Activated CD4-positive, alpha-beta memory T cell treated with anti-CD3 and anti-CD28 coated beads, Interleukin-2, amount 10 ng/mL, durations not matched to agents 7 days and 5 days (primary cell): ENCODE results near the gene TCTN3. TPM values are rescaled to one million over a fixed set of nuclear protein-coding genes. Genes with fewer than 3 reads are reported as not detected.
"Not testable (repeated sequence)": the region's sequence is repeated elsewhere in the genome, so short reads cannot be mapped to it uniquely, and the experiment has no call there.

Source experiments
- CTCF ChIA-PET: fragments of 350-600 bp; sonication (Branson Sonifier 250); formaldehyde crosslinking; loops from one replicate; lab custom pipeline; 2021; ENCODE audit warnings: antibody characterized with exemption, inconsistent platforms; lab: Charles Lee
- POLR2A ChIA-PET: fragments of 350-600 bp; sonication (Branson Sonifier 250); formaldehyde crosslinking; loops from one replicate; lab custom pipeline; 2021; ENCODE audit warnings: antibody characterized with exemption; lab: Charles Lee
- DNase-seq: peaks from one replicate; pipeline ENCODE4 v3.0.0-alpha.2; 2020
- H3K27ac Mint-ChIP-seq: one replicate; pipeline ENCODE4 v1.8.0; 2021; ENCODE audit warnings: mild to moderate bottlenecking, mixed read lengths
- H3K27me3 Mint-ChIP-seq: one replicate; pipeline ENCODE4 v1.8.0; 2021; ENCODE audit warnings: mixed read lengths
- H3K36me3 Mint-ChIP-seq: one replicate; pipeline ENCODE4 v1.8.0; 2021; ENCODE audit warnings: low read depth, mixed read lengths
- H3K4me1 Mint-ChIP-seq: one replicate; pipeline ENCODE4 v1.8.0; 2021; ENCODE audit warnings: mixed read lengths
- H3K4me3 Mint-ChIP-seq: one replicate; pipeline ENCODE4 v1.8.0; 2021; ENCODE audit warnings: mild to moderate bottlenecking, mixed read lengths
- H3K9me3 Mint-ChIP-seq: one replicate; pipeline ENCODE4 v1.8.0; 2021; ENCODE audit warnings: mixed read lengths
- total RNA-seq, 2 experiments: library from RNA; stranded (reverse); gene quantifications; one replicate each; pipeline ENCODE4 v1.2.3, GENCODE V29; 2021

Gene TCTN3
- total RNA-seq = 10 to 100 TPM; 26.2 to 28.5 TPM

GRCh38 chr10:95693668-95694534 lies at the start of gene TCTN3:
TSS of gene TCTN3 (minus strand) at chr10:95693927. CDS start at chr10:95693899, 28 bp downstream.
- CTCF ChIA-PET = interaction anchor here (0.6 to 4.9 kb wide), 88 partner anchors 9 to 1991 kb away, joined by 3 to 379 read pairs (median 5); partner anchors contain the start of genes ALDH18A1, CC2D2B, CCNJ and ENTPD1
- Mint-ChIP-seq H3K27me3 (no peaks in the 10 kb centered on the region), H3K4me1 (peaks cover 44% of the 10 kb centered on the region), H3K4me3 (peak within 1 kb of the TSS; percentile 91), H3K9me3 (no peaks in the 10 kb centered on the region), H3K27ac (peak within 1 kb of the TSS; percentile 84), H3K36me3 (peaks cover 37% of the 10 kb centered on the region)
- POLR2A ChIA-PET = interaction anchor here (0.6 to 3.4 kb wide), 23 partner anchors 11 to 864 kb away, joined by 3 to 43 read pairs (median 4); partner anchors contain the start of genes ALDH18A1, CC2D2B, ENTPD1 and ZNF518A
- DNase-seq = peak; percentile 97

GRCh38 chr10:95742962-95743535 lies 49.3 kb upstream of the TCTN3 start:
- H3K27ac Mint-ChIP-seq = no peak overlapping the region
- no peaks in the 10 kb centered on the region for H3K36me3 Mint-ChIP-seq
- ChIA-PET POLR2A (no interaction called here), CTCF (no interaction called here)
- H3K4me1 Mint-ChIP-seq = peaks cover 11% of the 10 kb centered on the region
- H3K27me3 Mint-ChIP-seq = peaks cover 4% of the 10 kb centered on the region
- DNase-seq = no peak
- peaks cover 8% of the 10 kb centered on the region for H3K9me3 Mint-ChIP-seq
- H3K4me3 Mint-ChIP-seq = no peak overlapping the region

GRCh38 chr10:95742485-95742884 lies 48.8 kb upstream of the TCTN3 start:
- DNase-seq = no peak
- POLR2A ChIA-PET = no interaction called here
- H3K9me3 Mint-ChIP-seq = peaks cover 7% of the 10 kb centered on the region
- no peak overlapping the region for H3K27ac Mint-ChIP-seq
- H3K36me3 Mint-ChIP-seq = no peaks in the 10 kb centered on the region
- CTCF ChIA-PET = interaction anchor here (0.9 kb wide), 1 partner anchor 49 kb away, joined by 3 read pairs; the partner anchor contains the start of gene TCTN3
- H3K4me3 Mint-ChIP-seq = no peak overlapping the region
- peaks cover 6% of the 10 kb centered on the region for H3K27me3 Mint-ChIP-seq
- peaks cover 11% of the 10 kb centered on the region for H3K4me1 Mint-ChIP-seq

- Mint-ChIP-seq H3K9me3 (peaks cover 3% of the 10 kb centered on the region), H3K4me1 (peaks cover 11% of the 10 kb centered on the region), H3K36me3 (no peaks in the 10 kb centered on the region), H3K27ac (no peak overlapping the region), H3K27me3 (peaks cover 8% of the 10 kb centered on the region), H3K4me3 (no peak overlapping the region)
- ChIA-PET POLR2A (no interaction called here), CTCF (interaction anchor here (0.6 to 0.9 kb wide), 2 partner anchors 48 to 108 kb away, joined by 3 read pairs; partner anchors contain the start of gene TCTN3)
- DNase-seq = no peak
These were observed 48.2 kb upstream of the TCTN3 start for GRCh38 chr10:95741807-95742467.

GRCh38 chr10:95739056-95739455 lies 45.3 kb upstream of the TCTN3 start:
- Mint-ChIP-seq H3K9me3 (peaks cover 8% of the 10 kb centered on the region), H3K27me3 (peaks cover 14% of the 10 kb centered on the region), H3K4me1 (peaks cover 11% of the 10 kb centered on the region), H3K4me3 (no peak overlapping the region), H3K27ac (no peak overlapping the region), H3K36me3 (no peaks in the 10 kb centered on the region)
- ChIA-PET POLR2A (no interaction called here), CTCF (interaction anchor here (3.1 kb wide), 1 partner anchor 45 kb away, joined by 9 read pairs; the partner anchor contains the start of gene TCTN3)
- no peak for DNase-seq

GRCh38 chr10:95732907-95733306 lies 39.2 kb upstream of the TCTN3 start:
- CTCF ChIA-PET, POLR2A ChIA-PET: not testable (repeated sequence)

GRCh38 chr10:95730233-95730632 lies 36.5 kb upstream of the TCTN3 start:
- no peaks in the 10 kb centered on the region for H3K4me1 Mint-ChIP-seq
- no peak for DNase-seq
- ChIA-PET CTCF (interaction anchor here (0.7 to 1.0 kb wide), 2 partner anchors 14 to 635 kb away, joined by 3 read pairs; no protein-coding TSS in a partner anchor), POLR2A (no interaction called here)
- peaks cover 28% of the 10 kb centered on the region for H3K27me3 Mint-ChIP-seq
- H3K4me3 Mint-ChIP-seq = no peak overlapping the region
- H3K36me3 Mint-ChIP-seq = peaks cover 4% of the 10 kb centered on the region
- H3K9me3 Mint-ChIP-seq = peaks cover 23% of the 10 kb centered on the region
- H3K27ac Mint-ChIP-seq = no peak overlapping the region

More at GRCh38 chr10:95732907-95733306, 39.2 kb upstream of the TCTN3 start:
- not testable (repeated sequence) for DNase-seq, H3K4me3 Mint-ChIP-seq, H3K4me1 Mint-ChIP-seq, H3K27ac Mint-ChIP-seq, H3K36me3 Mint-ChIP-seq
- Mint-ChIP-seq H3K27me3 (peaks cover 29% of the 10 kb centered on the region), H3K9me3 (peaks cover 25% of the 10 kb centered on the region)

GRCh38 chr10:95729323-95730055 lies 35.8 kb upstream of the TCTN3 start:
- H3K4me1 Mint-ChIP-seq = no peaks in the 10 kb centered on the region

GRCh38 chr10:95728526-95728925 lies 34.8 kb upstream of the TCTN3 start:
- Mint-ChIP-seq H3K27ac (no peak overlapping the region), H3K9me3 (peaks cover 16% of the 10 kb centered on the region), H3K27me3 (peaks cover 24% of the 10 kb centered on the region), H3K36me3 (peaks cover 4% of the 10 kb centered on the region), H3K4me3 (no peak overlapping the region), H3K4me1 (no peaks in the 10 kb centered on the region)
- no peak for DNase-seq
- ChIA-PET POLR2A (no interaction called here), CTCF (no interaction called here)

More at GRCh38 chr10:95729323-95730055, 35.8 kb upstream of the TCTN3 start:
- H3K27me3 Mint-ChIP-seq = peaks cover 27% of the 10 kb centered on the region
- H3K27ac Mint-ChIP-seq = no peak overlapping the region
- no peak overlapping the region for H3K4me3 Mint-ChIP-seq
- CTCF ChIA-PET = interaction anchor here (0.7 to 1.0 kb wide), 2 partner anchors 13 to 636 kb away, joined by 3 read pairs; no protein-coding TSS in a partner anchor
- H3K9me3 Mint-ChIP-seq = peaks cover 22% of the 10 kb centered on the region
- no peak for DNase-seq
- H3K36me3 Mint-ChIP-seq = peaks cover 4% of the 10 kb centered on the region
- POLR2A ChIA-PET = no interaction called here

- CTCF ChIA-PET, H3K27ac Mint-ChIP-seq, H3K36me3 Mint-ChIP-seq, DNase-seq, H3K4me3 Mint-ChIP-seq, H3K9me3 Mint-ChIP-seq, H3K4me1 Mint-ChIP-seq: not testable (repeated sequence)
- peaks cover 10% of the 10 kb centered on the region for H3K27me3 Mint-ChIP-seq
- POLR2A ChIA-PET = interaction anchor here (0.8 kb wide), 1 partner anchor 29 kb away, joined by 3 read pairs; the partner anchor contains the start of gene TCTN3
These were observed 28.8 kb upstream of the TCTN3 start for GRCh38 chr10:95722496-95722895.

GRCh38 chr10:95720745-95721144 lies 27.0 kb upstream of the TCTN3 start:
- H3K9me3 Mint-ChIP-seq, H3K27ac Mint-ChIP-seq, DNase-seq, H3K4me1 Mint-ChIP-seq, CTCF ChIA-PET, POLR2A ChIA-PET, H3K36me3 Mint-ChIP-seq, H3K4me3 Mint-ChIP-seq, H3K27me3 Mint-ChIP-seq: not testable (repeated sequence)

- Mint-ChIP-seq H3K9me3 (no peaks in the 10 kb centered on the region), H3K36me3 (no peaks in the 10 kb centered on the region), H3K27ac (no peak overlapping the region), H3K4me1 (no peaks in the 10 kb centered on the region), H3K27me3 (peaks cover 5% of the 10 kb centered on the region), H3K4me3 (no peak overlapping the region)
- DNase-seq = no peak
- ChIA-PET POLR2A (no interaction called here), CTCF (interaction anchor here (1.4 kb wide), 1 partner anchor 13 kb away, joined by 3 read pairs; no protein-coding TSS in a partner anchor)
These were observed 23.1 kb upstream of the TCTN3 start for GRCh38 chr10:95716866-95717265.
